GM12801 (cell line): ENCODE measurements around the gene GPR132.

Experiments used
- CTCF ChIP-seq: IDR thresholded peaks from one replicate; pipeline ENCODE4 v1.5.1; 2011; ENCODE audit warnings: control low read depth; ENCODE audit not compliant: insufficient read length; ENCODE audit errors: extremely low read depth

Gene GPR132

GRCh38 chr14:105039458-105040205, 25.6 kb downstream of the GPR132 start:
- no peak for TF ChIP-seq CTCF

- TF ChIP-seq CTCF = no peak
Measured at GRCh38 chr14:105034315-105035039, 30.8 kb downstream of the GPR132 start.

- no peak for TF ChIP-seq CTCF
Measured at GRCh38 chr14:105030836-105031396, 34.3 kb downstream of the GPR132 start.

- TF ChIP-seq CTCF = no peak
Measured at GRCh38 chr14:105030194-105030593, 35.0 kb downstream of the GPR132 start.

- no peak for TF ChIP-seq CTCF
Measured at GRCh38 chr14:105029402-105029801, 35.8 kb downstream of the GPR132 start.

- no peak for TF ChIP-seq CTCF
Measured at GRCh38 chr14:105028251-105028927, 36.8 kb downstream of the GPR132 start.

- no peak for TF ChIP-seq CTCF
Measured at GRCh38 chr14:105026802-105027563, 38.2 kb downstream of the GPR132 start.
